Erythroblast (primary cell): ENCODE data around the gene ALDH3B2.
A peak's percentile ranks its signal among the peaks of the same experiment; 100 is the strongest.

ENCODE experiments used
- DNase-seq, 2 experiments: peaks; one replicate each; lab custom pipeline; 2025; lab: John Stamatoyannopoulos, UW
- GATA1 ChIP-seq: IDR thresholded peaks from 2 replicates; pipeline ENCODE4 v1.6.1; 2011; ENCODE audit warnings: low read depth, mild to moderate bottlenecking, control low read depth, low read length, moderate library complexity
- POLR2A ChIP-seq: IDR thresholded peaks from 2 replicates; pipeline ENCODE4 v1.6.1; 2011; ENCODE audit warnings: mild to moderate bottlenecking, low read length

The ALDH3B2 gene

GRCh38 chr11:67617243-67617953, 57.0 kb downstream of the ALDH3B2 start:
- DNase-seq, result no peak
- TF ChIP-seq POLR2A (no peak), GATA1 (no peak)

GRCh38 chr11:67616431-67617242, 57.8 kb downstream of the ALDH3B2 start:
- no peak for DNase-seq
- no peak for TF ChIP-seq GATA1
- no peak for TF ChIP-seq POLR2A

- DNase-seq, result no peak
- TF ChIP-seq GATA1, result no peak
- TF ChIP-seq POLR2A, result no peak
These were observed 58.5 kb downstream of the ALDH3B2 start for GRCh38 chr11:67615728-67616430.

- DNase-seq, result peak; percentile 55 to 66
- TF ChIP-seq GATA1 (no peak), POLR2A (no peak)
These were observed 59.4 kb downstream of the ALDH3B2 start for GRCh38 chr11:67614730-67615714.

GRCh38 chr11:67613960-67614715, 60.3 kb downstream of the ALDH3B2 start:
- DNase-seq, result peak; percentile 64 to 76
- TF ChIP-seq POLR2A (no peak), GATA1 (no peak)

GRCh38 chr11:67613313-67613959, 61.0 kb downstream of the ALDH3B2 start:
- DNase-seq, result no peak
- no peak for TF ChIP-seq POLR2A
- TF ChIP-seq GATA1, result no peak

- no peak for DNase-seq
- TF ChIP-seq POLR2A (no peak), GATA1 (no peak)
These were observed 61.7 kb downstream of the ALDH3B2 start for GRCh38 chr11:67612751-67613150.
